Mesenchymal stem cell (in vitro differentiated cells and primary cell): Measurements from ENCODE around the gene HBA2.

Experiments
- DNase-seq: peaks from one replicate; pipeline ENCODE4 v3.0.0-alpha.2; 2013
- H2AFZ ChIP-seq: one replicate; pipeline ENCODE4 v1.6.1; 2013; ENCODE audit warnings: low read depth, mild to moderate bottlenecking, control low read depth, inconsistent platforms, low read length, moderate library complexity
- H2AK5ac ChIP-seq: 2 replicates; pipeline ENCODE4 v1.6.1; 2013; ENCODE audit warnings: low read length, moderate library complexity, mild to moderate bottlenecking, inconsistent platforms; ENCODE audit not compliant: severe bottlenecking
- H2BK120ac ChIP-seq: one replicate; pipeline ENCODE4 v1.6.1; 2013; ENCODE audit warnings: low read depth, mild to moderate bottlenecking, inconsistent platforms, low read length, moderate library complexity
- H2BK12ac ChIP-seq, 2 experiments: one replicate each; pipeline ENCODE4 v1.6.1; 2013; ENCODE audit warnings: inconsistent platforms in 2 of 2, low read length in 2 of 2, mild to moderate bottlenecking in 2 of 2, moderate library complexity in 2 of 2, control low read depth in 1 of 2
- H2BK15ac ChIP-seq: one replicate; pipeline ENCODE4 v1.6.1; 2013; ENCODE audit warnings: mild to moderate bottlenecking, low read depth, inconsistent platforms; ENCODE audit not compliant: poor library complexity, severe bottlenecking
- H2BK5ac ChIP-seq: 2 replicates; pipeline ENCODE4 v1.6.1; 2013; ENCODE audit warnings: low read depth, mild to moderate bottlenecking, low read length, control low read depth, inconsistent platforms; ENCODE audit not compliant: poor library complexity, severe bottlenecking
- H3K14ac ChIP-seq, 2 experiments: one replicate each; pipeline ENCODE4 v1.6.1; 2013; ENCODE audit warnings: inconsistent platforms in 2 of 2, low read length in 2 of 2, control low read depth in 1 of 2, mild to moderate bottlenecking in 1 of 2, moderate library complexity in 1 of 2
- H3K18ac ChIP-seq, 2 experiments: one replicate each; pipeline ENCODE4 v1.6.1; 2013; ENCODE audit warnings: inconsistent platforms in 2 of 2, low read length in 2 of 2, control low read depth in 1 of 2, low read depth in 1 of 2, mild to moderate bottlenecking in 1 of 2
- H3K23ac ChIP-seq, 2 experiments: one replicate each; pipeline ENCODE4 v1.6.1; 2013; ENCODE audit warnings: inconsistent platforms in 2 of 2, low read length in 2 of 2, mild to moderate bottlenecking in 2 of 2, moderate library complexity in 2 of 2, control low read depth in 1 of 2
- H3K27ac ChIP-seq: 2 replicates; pipeline ENCODE4 v1.5.1; 2013; ENCODE audit warnings: mild to moderate bottlenecking, moderate library complexity, low read length, control low read depth, inconsistent platforms; ENCODE audit not compliant: poor library complexity, severe bottlenecking
- H3K27me3 ChIP-seq, 2 experiments: 2 replicates each; pipeline versions ENCODE4 v1.6.1 to v1.7.0; 2013; ENCODE audit warnings: low read length in 2 of 2, mild to moderate bottlenecking in 2 of 2, moderate library complexity in 2 of 2, control low read depth in 1 of 2, inconsistent platforms in 1 of 2; ENCODE audit not compliant: control insufficient read depth in 1 of 2, insufficient read depth in 1 of 2
- H3K36me3 ChIP-seq, 2 experiments: 2 replicates each; pipeline versions ENCODE4 v1.6.1 to v1.7.0; 2013; ENCODE audit warnings: low read length in 2 of 2, control low read depth in 1 of 2, inconsistent platforms in 1 of 2, low read depth in 1 of 2, mild to moderate bottlenecking in 1 of 2; ENCODE audit not compliant: insufficient read depth in 2 of 2, control insufficient read depth in 1 of 2
- H3K4ac ChIP-seq, 2 experiments: one replicate each; pipeline ENCODE4 v1.6.1; 2013; ENCODE audit warnings: inconsistent platforms in 2 of 2, low read length in 2 of 2, mild to moderate bottlenecking in 2 of 2, moderate library complexity in 2 of 2, control low read depth in 1 of 2, low read depth in 1 of 2
- H3K4me1 ChIP-seq: 2 replicates; pipeline ENCODE4 v1.6.1; 2013; ENCODE audit warnings: low read depth, low read length, control low read depth; ENCODE audit not compliant: control insufficient read depth, insufficient read depth
- H3K4me2 ChIP-seq: 2 replicates; pipeline ENCODE4 v1.6.1; 2013; ENCODE audit warnings: low read length, mild to moderate bottlenecking, inconsistent platforms; ENCODE audit not compliant: poor library complexity, severe bottlenecking
- H3K4me3 ChIP-seq, 2 experiments: 2 replicates each; pipeline versions ENCODE4 v1.5.1 to v1.7.0; 2013; ENCODE audit warnings: low read length in 2 of 2, mild to moderate bottlenecking in 2 of 2, control low read depth in 1 of 2, low read depth in 1 of 2; ENCODE audit not compliant: insufficient read depth in 1 of 2
- H3K79me1 ChIP-seq: replicated peaks from 2 replicates; pipeline ENCODE4 v1.6.1; 2013; ENCODE audit warnings: mild to moderate bottlenecking, control low read depth, low read length, inconsistent platforms; ENCODE audit not compliant: poor library complexity, severe bottlenecking
- H3K9ac ChIP-seq: 2 replicates; pipeline ENCODE4 v1.7.0; 2013; ENCODE audit warnings: mild to moderate bottlenecking, low read length, moderate library complexity
- H3K9me3 ChIP-seq: 2 replicates; pipeline ENCODE4 v1.7.0; 2013; ENCODE audit warnings: mild to moderate bottlenecking, low read length; ENCODE audit not compliant: control insufficient read depth
- H4K8ac ChIP-seq: one replicate; pipeline ENCODE4 v1.6.1; 2013; ENCODE audit warnings: inconsistent platforms, mild to moderate bottlenecking, low read length, moderate library complexity
- H4K91ac ChIP-seq: one replicate; pipeline ENCODE4 v1.6.1; 2013; ENCODE audit warnings: mild to moderate bottlenecking, low read length, inconsistent platforms
- WGBS: methylation state at CpG from one replicate; pipeline ENCODE4 v1.1.7; 2013; ENCODE audit warnings: mixed read lengths; 5-methylcytosine and 5-hydroxymethylcytosine counted together

HBA2 gene

GRCh38 chr16:179211-180092 is 6.8 kb downstream of the HBA2 start:
- Histone ChIP-seq H4K91ac (no peak overlapping the region), H3K4me1 (peaks cover 18% of the 10 kb centered on the region), H3K14ac (no peak overlapping the region), H3K36me3 (peaks cover 2 to 21% of the 10 kb centered on the region in 2 experiments), H2BK120ac (no peak overlapping the region), H2AFZ (no peak overlapping the region), H3K4ac (no peak overlapping the region), H2BK15ac (no peak overlapping the region), H3K23ac (no peak overlapping the region), H2AK5ac (no peak overlapping the region), H3K9me3 (no peaks in the 10 kb centered on the region), H3K4me2 (no peak overlapping the region), H3K27me3 (peaks cover 47% of the 10 kb centered on the region in 2 experiments), H4K8ac (no peak overlapping the region), H2BK12ac (no peak overlapping the region), H3K79me1 (no peaks in the 10 kb centered on the region), H3K9ac (no peak overlapping the region), H2BK5ac (no peak overlapping the region), H3K4me3 (no peak overlapping the region), H3K18ac (no peak overlapping the region), H3K27ac (no peak overlapping the region)
- 90% methylated on average over 14 of the region's 17 CpGs for WGBS
- DNase-seq, result no peak

- 22% methylated on average over 30 of the region's 59 CpGs for WGBS
- Histone ChIP-seq H3K36me3 (peaks cover 6 to 27% of the 10 kb centered on the region in 2 experiments), H2AFZ (peak within 1 kb of the TSS; percentile 44), H3K27me3 (peaks cover 40 to 42% of the 10 kb centered on the region in 2 experiments), H3K4ac (peak within 1 kb of the TSS in 1 of 2 experiments; percentile 30), H2AK5ac (no peak within 1 kb of the TSS), H2BK15ac (peak within 1 kb of the TSS; percentile 52), H3K4me2 (peak within 1 kb of the TSS; percentile 90), H3K27ac (no peak within 1 kb of the TSS), H3K79me1 (no peaks in the 10 kb centered on the region), H2BK5ac (no peak within 1 kb of the TSS), H3K4me3 (peak within 1 kb of the TSS; percentile 43 to 63), H3K23ac (peak within 1 kb of the TSS in 1 of 2 experiments; percentile 81), H3K18ac (peak within 1 kb of the TSS in 1 of 2 experiments; percentile 14), H3K4me1 (peaks cover 18% of the 10 kb centered on the region), H2BK120ac (no peak within 1 kb of the TSS), H4K8ac (no peak within 1 kb of the TSS), H3K14ac (peak within 1 kb of the TSS in 1 of 2 experiments; percentile 70), H3K9me3 (no peaks in the 10 kb centered on the region), H2BK12ac (no peak within 1 kb of the TSS), H3K9ac (peak within 1 kb of the TSS; percentile 32), H4K91ac (peak within 1 kb of the TSS; percentile 15)
- peak; percentile 27 for DNase-seq
Observed at GRCh38 chr16:180101-180675, 7.5 kb downstream of the HBA2 start, which contains the start of gene HBQ1. TSS of gene HBQ1 (plus strand) at chr16:180459. CDS start at chr16:180487, 28 bp downstream.

DNA sequence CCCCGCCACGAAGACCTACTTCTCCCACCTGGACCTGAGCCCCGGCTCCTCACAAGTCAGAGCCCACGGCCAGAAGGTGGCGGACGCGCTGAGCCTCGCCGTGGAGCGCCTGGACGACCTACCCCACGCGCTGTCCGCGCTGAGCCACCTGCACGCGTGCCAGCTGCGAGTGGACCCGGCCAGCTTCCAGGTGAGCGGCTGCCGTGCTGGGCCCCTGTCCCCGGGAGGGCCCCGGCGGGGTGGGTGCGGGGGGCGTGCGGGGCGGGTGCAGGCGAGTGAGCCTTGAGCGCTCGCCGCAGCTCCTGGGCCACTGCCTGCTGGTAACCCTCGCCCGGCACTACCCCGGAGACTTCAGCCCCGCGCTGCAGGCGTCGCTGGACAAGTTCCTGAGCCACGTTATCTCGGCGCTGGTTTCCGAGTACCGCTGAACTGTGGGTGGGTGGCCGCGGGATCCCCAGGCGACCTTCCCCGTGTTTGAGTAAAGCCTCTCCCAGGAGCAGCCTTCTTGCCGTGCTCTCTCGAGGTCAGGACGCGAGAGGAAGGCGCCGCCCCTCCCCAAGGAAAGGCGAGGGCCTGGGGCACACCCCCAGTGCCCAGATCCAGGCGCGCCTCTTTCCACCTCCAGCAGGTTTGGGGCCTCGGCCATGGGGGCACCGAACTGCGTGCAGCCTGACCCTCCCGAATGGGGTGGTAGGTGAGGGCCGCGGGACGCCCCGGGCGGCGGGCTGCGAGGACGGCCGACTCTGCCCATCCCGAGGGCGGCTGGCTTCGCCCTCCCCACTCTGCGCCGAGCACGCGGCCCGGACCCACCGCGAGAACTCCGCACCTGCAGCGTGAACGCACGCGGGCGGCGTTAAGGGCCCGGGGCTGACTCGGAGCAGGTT is 8.2 kb downstream of the HBA2 start:
- peaks cover 11 to 35% of the 10 kb centered on the region in 2 experiments for H3K36me3 ChIP-seq
- peak overlapping the region; percentile 44 for H2AFZ ChIP-seq
- H3K4me2 ChIP-seq, result peak overlapping the region; percentile 90
- H3K4me3 ChIP-seq, result peak overlapping the region; percentile 43 to 63
- no peak overlapping the region for H2AK5ac ChIP-seq
- peaks cover 18% of the 10 kb centered on the region for H3K4me1 ChIP-seq
- DNase-seq, result peak; percentile 51
- H3K27ac ChIP-seq, result no peak overlapping the region
- H2BK120ac ChIP-seq, result no peak overlapping the region
- H2BK5ac ChIP-seq, result no peak overlapping the region
- WGBS, result 3% methylated on average over 72 of the region's 89 CpGs
- H2BK15ac ChIP-seq, result no peak overlapping the region
- peak overlapping the region in 1 of 2 experiments; percentile 30 for H3K4ac ChIP-seq
- peaks cover 34 to 36% of the 10 kb centered on the region in 2 experiments for H3K27me3 ChIP-seq
- peaks cover 2% of the 10 kb centered on the region for H3K79me1 ChIP-seq
- H4K8ac ChIP-seq, result no peak overlapping the region
- H4K91ac ChIP-seq, result peak overlapping the region; percentile 15
- H3K18ac ChIP-seq, result peak overlapping the region in 1 of 2 experiments; percentile 14
- no peak overlapping the region for H2BK12ac ChIP-seq
- H3K23ac ChIP-seq, result peak overlapping the region in 1 of 2 experiments; percentile 81
- H3K14ac ChIP-seq, result peak overlapping the region in 1 of 2 experiments; percentile 70
- H3K9ac ChIP-seq, result peak overlapping the region; percentile 32
- H3K9me3 ChIP-seq, result no peaks in the 10 kb centered on the region
